CD4-positive, alpha-beta T cell treated with Interleukin-15 for 1 hour (primary cell): ENCODE measurements around the gene CHST11.
"Not testable (repeated sequence)": the region's sequence is repeated elsewhere in the genome, so short reads cannot be mapped to it uniquely, and the experiment has no call there.

Source experiments
- DNase-seq: peaks from one replicate; pipeline ENCODE4 v3.0.0-alpha.2; 2020

CHST11 gene

GRCh38 chr12:104608998-104609397, 152.2 kb downstream of the CHST11 start:
- no peak for DNase-seq

GRCh38 chr12:104609445-104609844, 152.7 kb downstream of the CHST11 start:
- no peak for DNase-seq

GRCh38 chr12:104610513-104611235, 153.9 kb downstream of the CHST11 start:
- DNase-seq = no peak

- no peak for DNase-seq
Measured at GRCh38 chr12:104611671-104612070, 154.9 kb downstream of the CHST11 start.

GRCh38 chr12:104613372-104613771, 156.6 kb downstream of the CHST11 start:
- not testable (repeated sequence) for DNase-seq

- DNase-seq = no peak
Measured at GRCh38 chr12:104615048-104615561, 158.4 kb downstream of the CHST11 start.

- DNase-seq = no peak
Measured at GRCh38 chr12:104618691-104619090, 161.9 kb downstream of the CHST11 start.

- no peak for DNase-seq
Measured at GRCh38 chr12:104619305-104619704, 162.6 kb downstream of the CHST11 start.

GRCh38 chr12:104620837-104621531, 164.2 kb downstream of the CHST11 start:
- no peak for DNase-seq

- DNase-seq = no peak
Measured at GRCh38 chr12:104622928-104623327, 166.2 kb downstream of the CHST11 start.

GRCh38 chr12:104623883-104624282, 167.1 kb downstream of the CHST11 start:
- DNase-seq = no peak

- DNase-seq = no peak
Measured at GRCh38 chr12:104624529-104624928, 167.8 kb downstream of the CHST11 start.

GRCh38 chr12:104626069-104626837, 169.5 kb downstream of the CHST11 start:
- no peak for DNase-seq

- no peak for DNase-seq
Measured at GRCh38 chr12:104627231-104627989, 170.7 kb downstream of the CHST11 start.

GRCh38 chr12:104627990-104628830, 171.5 kb downstream of the CHST11 start:
- DNase-seq = no peak

- DNase-seq = no peak
Measured at GRCh38 chr12:104628831-104629135, 172.0 kb downstream of the CHST11 start.

- no peak for DNase-seq
Measured at GRCh38 chr12:104630230-104630670, 173.5 kb downstream of the CHST11 start.

GRCh38 chr12:104631867-104632266, 175.1 kb downstream of the CHST11 start:
- no peak for DNase-seq

GRCh38 chr12:104632724-104633201, 176.0 kb downstream of the CHST11 start:
- no peak for DNase-seq

GRCh38 chr12:104634044-104634443, 177.3 kb downstream of the CHST11 start:
- no peak for DNase-seq

GRCh38 chr12:104634852-104635251, 178.1 kb downstream of the CHST11 start:
- no peak for DNase-seq
